Neuronal stem cell (in vitro differentiated cells): ENCODE results near the gene CARD11.
A peak's percentile ranks its signal among the peaks of the same experiment; 100 is the strongest.

Experiments
- DNase-seq: peaks from one replicate; pipeline ENCODE4 v3.0.0-alpha.2; 2013; ENCODE audit warnings: low spot score
- H2AFZ ChIP-seq: one replicate; pipeline ENCODE4 v1.6.1; 2013; ENCODE audit warnings: mild to moderate bottlenecking, low read length, inconsistent platforms
- H2AK5ac ChIP-seq: 2 replicates; pipeline ENCODE4 v1.6.1; 2013; ENCODE audit warnings: low read depth, mild to moderate bottlenecking, inconsistent platforms, low read length, moderate library complexity, mixed read lengths
- H2BK120ac ChIP-seq: 2 replicates; pipeline ENCODE4 v1.6.1; 2013; ENCODE audit warnings: low read depth, mild to moderate bottlenecking, inconsistent platforms, low read length, moderate library complexity, mixed read lengths
- H2BK12ac ChIP-seq: one replicate; pipeline ENCODE4 v1.6.1; 2013; ENCODE audit warnings: low read length, inconsistent platforms
- H2BK15ac ChIP-seq: 2 replicates; pipeline ENCODE4 v1.6.1; 2013; ENCODE audit warnings: mild to moderate bottlenecking, low read length, inconsistent platforms, mixed read lengths
- H2BK5ac ChIP-seq: one replicate; pipeline ENCODE4 v1.6.1; 2013; ENCODE audit warnings: inconsistent platforms, mild to moderate bottlenecking, low read length, moderate library complexity
- H3K14ac ChIP-seq: one replicate; pipeline ENCODE4 v1.6.1; 2013; ENCODE audit warnings: low read length, inconsistent platforms
- H3K18ac ChIP-seq: 2 replicates; pipeline ENCODE4 v1.6.1; 2013; ENCODE audit warnings: low read length, inconsistent platforms
- H3K23ac ChIP-seq: 2 replicates; pipeline ENCODE4 v1.6.1; 2013; ENCODE audit warnings: low read depth, mild to moderate bottlenecking, mixed read lengths, low read length, inconsistent platforms; ENCODE audit not compliant: poor library complexity
- H3K27ac ChIP-seq: replicated peaks from 3 replicates; pipeline ENCODE4 v1.5.1; 2013; ENCODE audit warnings: low read length, inconsistent platforms
- H3K27me3 ChIP-seq, 3 experiments: 2 replicates each; pipeline ENCODE4 v1.6.1; 2013; ENCODE audit warnings: low read length in 3 of 3, mild to moderate bottlenecking in 2 of 3, inconsistent platforms in 1 of 3, low read depth in 1 of 3, mixed read lengths in 1 of 3, moderate library complexity in 1 of 3; ENCODE audit not compliant: control insufficient read depth in 3 of 3, insufficient read depth in 3 of 3
- H3K36me3 ChIP-seq, 2 donors: replicated peaks in 1 of 2; 2 replicates each; pipeline ENCODE4 v1.6.1; 2013; ENCODE audit warnings: low read length in 2 of 2; ENCODE audit not compliant: control insufficient read depth in 2 of 2, insufficient read depth in 2 of 2
- H3K4ac ChIP-seq: 2 replicates; pipeline ENCODE4 v1.6.1; 2013; ENCODE audit warnings: inconsistent platforms, mild to moderate bottlenecking, low read length, moderate library complexity
- H3K4me1 ChIP-seq, 2 donors: 1 replicate in 1 of 2; 2 replicates in 1 of 2; pipeline ENCODE4 v1.6.1; 2013; ENCODE audit warnings: low read length in 2 of 2, low read depth in 1 of 2; ENCODE audit not compliant: control insufficient read depth in 2 of 2, insufficient read depth in 1 of 2
- H3K4me2 ChIP-seq: one replicate; pipeline ENCODE4 v1.6.1; 2013; ENCODE audit warnings: mild to moderate bottlenecking, low read length, inconsistent platforms; ENCODE audit not compliant: insufficient read depth, poor library complexity, severe bottlenecking
- H3K4me3 ChIP-seq, 2 donors: 2 replicates each; pipeline ENCODE4 v1.5.1; 2013; ENCODE audit warnings: low read length in 2 of 2, mild to moderate bottlenecking in 2 of 2, inconsistent platforms in 1 of 2, moderate library complexity in 1 of 2
- H3K79me1 ChIP-seq: one replicate; pipeline ENCODE4 v1.6.1; 2013; ENCODE audit warnings: low read depth, mild to moderate bottlenecking, inconsistent platforms, low read length, moderate library complexity
- H3K9ac ChIP-seq: one replicate; pipeline ENCODE4 v1.6.1; 2013; ENCODE audit warnings: mild to moderate bottlenecking, low read depth, low read length, inconsistent platforms; ENCODE audit not compliant: poor library complexity
- H3K9me3 ChIP-seq, 2 donors: replicated peaks in 1 of 2; 2 replicates each; pipeline versions ENCODE3 to v1.6.1; 2013; ENCODE audit warnings: low read length in 2 of 2, mild to moderate bottlenecking in 2 of 2, inconsistent platforms in 1 of 2, low read depth in 1 of 2, mixed read lengths in 1 of 2, moderate library complexity in 1 of 2; ENCODE audit not compliant: control insufficient read depth in 2 of 2, insufficient read depth in 1 of 2
- H4K8ac ChIP-seq: one replicate; pipeline ENCODE4 v1.6.1; 2013; ENCODE audit warnings: low read depth, mild to moderate bottlenecking, inconsistent platforms, low read length, moderate library complexity
- H4K91ac ChIP-seq: one replicate; pipeline ENCODE4 v1.6.1; 2013; ENCODE audit warnings: low read length, low read depth, mild to moderate bottlenecking, inconsistent platforms; ENCODE audit not compliant: poor library complexity
- WGBS, 2 donors: extraction: QIAGEN DNeasy Blood & Tissue Kit; methylation state at CpG; one replicate each; pipeline ENCODE4 v1.1.7; 2013; ENCODE audit warnings: missing lambda C conversion rate in 2 of 2, mixed read lengths in 1 of 2; ENCODE audit not compliant: insufficient read length in 2 of 2, insufficient replicate concordance in 1 of 2; ENCODE audit errors: extremely low coverage in 2 of 2; 5-methylcytosine and 5-hydroxymethylcytosine counted together

The CARD11 gene

DNA sequence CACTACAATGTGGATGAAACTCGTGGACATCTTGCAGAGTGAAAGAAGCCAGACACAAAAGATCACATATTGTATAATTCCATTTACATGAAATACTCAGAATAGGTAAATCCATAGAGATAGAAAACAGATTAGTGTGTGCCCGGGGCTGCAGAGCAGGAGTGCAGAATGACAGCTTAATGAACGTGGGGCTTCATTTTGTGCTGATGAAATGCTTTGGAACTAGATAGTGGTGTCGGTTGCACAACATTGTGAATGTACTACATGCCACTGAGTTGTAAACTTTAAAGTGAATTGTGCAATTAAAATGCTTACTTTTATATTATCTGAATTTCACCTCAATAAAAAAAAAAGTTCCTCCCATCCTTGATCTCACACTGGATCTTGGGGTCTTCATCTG is 31.8 kb upstream of the CARD11 start:
- Histone ChIP-seq H3K9me3 (peaks cover 0 to 7% of the 10 kb centered on the region in 2 donors), H2BK15ac (no peak overlapping the region), H3K36me3 (no peaks in the 10 kb centered on the region), H3K9ac (no peak overlapping the region), H3K23ac (no peak overlapping the region), H2AK5ac (no peak overlapping the region), H3K4me1 (peaks cover 0 to 5% of the 10 kb centered on the region in 2 donors), H3K27ac (no peak overlapping the region), H4K8ac (no peak overlapping the region), H3K4ac (no peak overlapping the region), H2BK12ac (no peak overlapping the region), H3K4me3 (no peak overlapping the region), H3K27me3 (peaks cover 0 to 7% (median 0%) of the 10 kb centered on the region in 3 experiments), H2BK5ac (no peak overlapping the region), H4K91ac (no peak overlapping the region), H3K18ac (no peak overlapping the region), H3K4me2 (no peak overlapping the region), H2AFZ (no peak overlapping the region), H2BK120ac (no peak overlapping the region), H3K14ac (no peak overlapping the region), H3K79me1 (no peaks in the 10 kb centered on the region)
- DNase-seq = no peak
- no CpG with 5 or more reads among the region's 4 CpGs for WGBS, 2 donors

DNA sequence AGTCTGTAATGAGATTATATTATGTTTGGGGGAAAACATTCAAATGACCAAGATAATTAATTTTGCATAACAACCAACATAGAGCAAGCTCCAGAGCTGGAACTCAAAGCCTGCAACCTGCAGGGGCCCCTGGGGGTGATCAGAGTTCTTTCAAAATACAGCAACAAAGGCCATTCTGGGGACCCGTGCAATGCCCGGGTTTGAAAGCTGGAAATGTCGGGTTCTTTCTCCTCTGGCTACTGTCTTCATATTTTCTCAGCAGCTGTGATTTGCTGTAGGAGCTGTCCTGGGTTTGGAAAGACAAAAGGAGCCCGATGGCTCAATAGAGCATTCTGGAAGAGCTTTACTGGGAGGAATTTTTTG is 30.8 kb upstream of the CARD11 start:
- Histone ChIP-seq H2BK15ac (no peak overlapping the region), H3K36me3 (no peaks in the 10 kb centered on the region), H2BK5ac (no peak overlapping the region), H3K23ac (no peak overlapping the region), H3K4ac (no peak overlapping the region), H4K91ac (no peak overlapping the region), H3K18ac (no peak overlapping the region), H2AFZ (peak overlapping the region; percentile 19), H3K4me3 (no peak overlapping the region), H3K9me3 (peaks cover 0 to 4% of the 10 kb centered on the region in 2 donors), H3K9ac (no peak overlapping the region), H2AK5ac (no peak overlapping the region), H2BK120ac (no peak overlapping the region), H4K8ac (no peak overlapping the region), H3K27ac (no peak overlapping the region), H3K79me1 (no peaks in the 10 kb centered on the region), H3K27me3 (peaks cover 0 to 7% (median 0%) of the 10 kb centered on the region in 3 experiments), H3K14ac (no peak overlapping the region), H3K4me2 (no peak overlapping the region), H3K4me1 (peaks cover 0 to 5% of the 10 kb centered on the region in 2 donors), H2BK12ac (no peak overlapping the region)
- DNase-seq = no peak
- WGBS, 2 donors = no CpG with 5 or more reads among the region's 4 CpGs

DNA sequence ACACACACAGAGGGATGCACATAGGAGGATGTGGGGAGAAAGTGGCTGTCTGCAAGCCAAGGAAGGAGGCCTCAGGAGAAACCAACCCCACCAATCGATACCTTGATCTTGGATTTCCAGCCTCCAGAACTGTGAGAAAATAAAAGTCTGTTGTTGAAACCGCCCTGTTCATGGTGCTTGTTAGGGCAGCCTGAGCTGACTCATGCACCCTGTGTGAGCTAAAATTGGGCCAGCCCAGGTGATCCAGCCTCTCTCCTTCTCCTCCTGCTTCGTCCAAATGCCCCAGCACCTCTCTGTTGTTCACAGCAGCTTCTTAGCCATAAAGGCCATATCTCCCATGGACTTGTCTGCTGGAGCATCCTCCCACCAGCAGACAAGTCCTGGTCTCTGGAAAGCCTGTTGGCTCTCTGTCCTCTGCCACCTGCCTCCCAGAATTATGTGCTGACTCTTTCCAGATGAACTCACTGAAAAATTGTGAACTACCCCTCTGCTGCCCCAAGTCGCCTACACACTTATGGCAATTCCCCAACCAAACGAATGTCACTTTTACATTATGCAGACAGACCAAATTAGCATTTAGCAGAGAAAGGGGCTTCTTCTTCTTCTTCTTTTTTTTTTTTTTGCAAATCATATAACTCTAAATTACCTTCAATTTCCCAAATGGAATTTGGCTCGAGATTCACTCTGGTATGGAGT is 30.2 kb upstream of the CARD11 start:
- Histone ChIP-seq H3K4me1 (peaks cover 0 to 5% of the 10 kb centered on the region in 2 donors), H4K8ac (no peak overlapping the region), H3K9ac (no peak overlapping the region), H4K91ac (no peak overlapping the region), H2BK15ac (no peak overlapping the region), H2BK12ac (no peak overlapping the region), H2AK5ac (no peak overlapping the region), H3K18ac (no peak overlapping the region), H2BK5ac (no peak overlapping the region), H3K9me3 (peaks cover 0 to 4% of the 10 kb centered on the region in 2 donors), H2BK120ac (no peak overlapping the region), H3K23ac (no peak overlapping the region), H3K4ac (no peak overlapping the region), H3K27me3 (peaks cover 0 to 7% (median 0%) of the 10 kb centered on the region in 3 experiments), H3K36me3 (no peaks in the 10 kb centered on the region), H3K14ac (no peak overlapping the region), H3K4me3 (no peak overlapping the region), H3K27ac (no peak overlapping the region), H3K4me2 (no peak overlapping the region), H2AFZ (no peak overlapping the region), H3K79me1 (no peaks in the 10 kb centered on the region)
- WGBS, 2 donors = no CpG with 5 or more reads among the region's 6 CpGs
- DNase-seq = no peak

DNA sequence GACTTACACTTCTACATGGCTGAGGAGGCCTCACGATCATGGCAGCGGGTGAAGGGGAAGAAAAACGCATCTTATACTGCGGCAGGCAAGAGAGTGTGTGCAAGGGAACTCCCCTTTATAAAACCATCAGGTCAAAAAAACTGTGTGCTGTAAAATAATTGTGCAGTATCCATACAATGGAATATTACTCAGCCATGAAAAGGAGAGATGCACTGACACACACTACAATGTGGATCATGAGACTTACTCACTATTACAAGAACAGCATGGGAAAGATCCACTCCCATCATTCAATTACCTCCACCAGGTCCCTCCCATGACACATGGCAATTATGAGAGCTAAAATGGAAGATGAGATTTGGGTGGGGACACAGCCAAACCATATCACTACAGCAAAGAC is 27.2 kb upstream of the CARD11 start:
- H4K8ac ChIP-seq = no peak overlapping the region
- no CpG with 5 or more reads among the region's 4 CpGs for WGBS, 2 donors
- H3K18ac ChIP-seq = no peak overlapping the region
- no peak overlapping the region for H2BK12ac ChIP-seq
- H3K36me3 ChIP-seq = no peaks in the 10 kb centered on the region
- H2AK5ac ChIP-seq = no peak overlapping the region
- peaks cover 0 to 1% of the 10 kb centered on the region in 2 donors for H3K9me3 ChIP-seq
- no peaks in the 10 kb centered on the region for H3K79me1 ChIP-seq
- H3K27ac ChIP-seq = no peak overlapping the region
- H3K4ac ChIP-seq = no peak overlapping the region
- no peak overlapping the region for H4K91ac ChIP-seq
- H2BK15ac ChIP-seq = no peak overlapping the region
- H3K27me3 ChIP-seq = peaks cover 0 to 7% (median 0%) of the 10 kb centered on the region in 3 experiments
- H2AFZ ChIP-seq = no peak overlapping the region
- peaks cover 0 to 5% of the 10 kb centered on the region in 2 donors for H3K4me1 ChIP-seq
- no peak for DNase-seq
- H2BK5ac ChIP-seq = no peak overlapping the region
- H3K14ac ChIP-seq = no peak overlapping the region
- no peak overlapping the region for H3K23ac ChIP-seq
- H3K9ac ChIP-seq = no peak overlapping the region
- no peak overlapping the region for H3K4me2 ChIP-seq
- no peak overlapping the region for H3K4me3 ChIP-seq
- no peak overlapping the region for H2BK120ac ChIP-seq
